IPS DF 6.9 (cell line): ENCODE results near the gene FRMD4A.
A peak's percentile ranks its signal among the peaks of the same experiment; 100 is the strongest.

ENCODE experiments used
- DNase-seq: peaks from one replicate; pipeline ENCODE4 v3.0.0-alpha.2; 2013; ENCODE audit warnings: low read depth, low spot score
- H3K27ac ChIP-seq: one replicate; pipeline ENCODE4 v1.5.1; 2013; ENCODE audit warnings: low read length, control low read depth
- H3K27me3 ChIP-seq: 2 replicates; pipeline ENCODE4 v1.6.1; 2013; ENCODE audit warnings: mild to moderate bottlenecking, low read length; ENCODE audit not compliant: control insufficient read depth, insufficient read depth
- H3K36me3 ChIP-seq: 2 replicates; pipeline ENCODE4 v1.6.1; 2013; ENCODE audit warnings: low read length; ENCODE audit not compliant: control insufficient read depth, insufficient read depth
- H3K4me1 ChIP-seq: 2 replicates; pipeline ENCODE4 v1.6.1; 2013; ENCODE audit warnings: low read length; ENCODE audit not compliant: control insufficient read depth, insufficient read depth
- H3K4me3 ChIP-seq: 2 replicates; pipeline ENCODE4 v1.5.1; 2013; ENCODE audit warnings: mild to moderate bottlenecking, low read length
- H3K9me3 ChIP-seq: 2 replicates; pipeline ENCODE4 v1.6.1; 2013; ENCODE audit warnings: low read length, inconsistent platforms; ENCODE audit not compliant: control insufficient read depth, insufficient read depth
- WGBS: extraction: QIAGEN DNeasy Blood & Tissue Kit; methylation state at CpG from one replicate; pipeline ENCODE4 v1.1.7; 2013; ENCODE audit warnings: mixed read lengths, missing lambda C conversion rate; ENCODE audit not compliant: insufficient read length, insufficient coverage; 5-methylcytosine and 5-hydroxymethylcytosine counted together

FRMD4A gene

DNA sequence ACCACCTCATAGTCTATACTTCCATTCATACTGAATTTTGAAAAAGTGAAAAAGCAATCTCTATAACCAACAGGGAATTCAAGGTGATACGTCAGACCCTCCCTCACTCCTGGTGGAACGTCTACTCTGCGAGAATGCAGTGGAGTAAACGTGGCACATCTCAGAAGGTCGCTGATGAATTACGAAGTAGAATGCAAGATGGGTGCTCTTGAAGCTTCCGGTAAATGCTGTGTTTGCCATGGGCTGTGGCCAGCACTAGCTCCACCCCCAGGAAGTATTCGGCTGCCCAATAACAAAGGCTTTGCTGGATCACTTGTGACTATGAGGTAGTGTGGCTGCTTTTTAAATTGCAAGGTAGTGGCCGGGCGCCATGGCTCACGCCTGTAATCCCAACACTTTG is 517.9 kb downstream of the FRMD4A start:
- no peak overlapping the region for H3K27ac ChIP-seq
- no peaks in the 10 kb centered on the region for H3K9me3 ChIP-seq
- no peaks in the 10 kb centered on the region for H3K27me3 ChIP-seq
- DNase-seq = no peak
- H3K4me3 ChIP-seq = no peak overlapping the region
- no CpG with 5 or more reads among the region's 11 CpGs for WGBS
- no peaks in the 10 kb centered on the region for H3K36me3 ChIP-seq
- H3K4me1 ChIP-seq = peaks cover 6% of the 10 kb centered on the region; the same call in 1 of the 2 replicates

DNA sequence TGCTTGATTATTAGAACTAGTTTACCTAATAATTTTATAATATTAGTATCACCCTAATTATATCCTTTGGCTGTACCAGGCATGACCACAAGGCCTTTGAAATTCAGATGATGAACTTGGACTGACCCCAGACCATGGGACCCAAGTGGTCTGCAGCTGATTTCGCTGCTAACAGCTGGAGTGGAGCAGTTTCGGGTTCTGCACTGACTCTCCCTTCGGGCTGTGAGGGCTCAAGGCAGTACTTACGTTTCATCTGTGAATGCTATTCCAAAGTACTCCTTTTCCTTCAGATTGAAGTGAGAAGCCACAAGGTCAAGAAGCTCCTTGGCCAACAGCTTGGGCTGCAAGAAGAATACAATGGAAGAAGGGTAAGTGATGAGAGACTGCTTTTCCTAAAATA is 520.2 kb downstream of the FRMD4A start:
- H3K4me3 ChIP-seq = no peak overlapping the region

DNA sequence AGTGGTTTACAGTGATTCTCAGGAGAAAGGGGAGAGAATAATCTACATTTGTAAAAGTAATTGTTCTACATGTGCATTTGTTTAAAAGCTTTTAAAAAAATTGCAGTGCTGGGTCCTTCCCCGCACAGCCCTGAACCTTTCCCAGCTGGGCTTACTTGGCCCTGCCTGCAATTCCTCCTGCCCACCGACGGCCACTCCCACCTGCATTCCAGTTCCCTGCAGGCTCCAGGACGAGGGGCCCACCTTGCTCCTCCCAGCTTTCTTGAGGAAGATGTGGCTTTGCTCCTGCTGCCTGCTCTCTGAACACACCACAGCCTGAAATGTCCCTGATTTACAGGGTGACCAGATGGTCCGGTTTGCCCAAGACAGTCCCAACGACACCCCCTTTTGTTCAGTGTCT is 521.3 kb downstream of the FRMD4A start:
- Histone ChIP-seq H3K27ac (no peak overlapping the region), H3K27me3 (no peaks in the 10 kb centered on the region), H3K9me3 (no peaks in the 10 kb centered on the region), H3K4me1 (peaks cover 6% of the 10 kb centered on the region; the same call in 1 of the 2 replicates), H3K36me3 (no peaks in the 10 kb centered on the region), H3K4me3 (no peak overlapping the region)
- no CpG with 5 or more reads among the region's 6 CpGs for WGBS
- peak; percentile 57 for DNase-seq

More for the DNA sequence above, 520.2 kb downstream of the FRMD4A start:
- WGBS = no CpG with 5 or more reads among the region's 4 CpGs
- H3K27me3 ChIP-seq = no peaks in the 10 kb centered on the region
- no peak overlapping the region for H3K27ac ChIP-seq
- H3K4me1 ChIP-seq = peaks cover 6% of the 10 kb centered on the region; the same call in 1 of the 2 replicates
- no peak for DNase-seq
- no peaks in the 10 kb centered on the region for H3K9me3 ChIP-seq
- no peaks in the 10 kb centered on the region for H3K36me3 ChIP-seq

DNA sequence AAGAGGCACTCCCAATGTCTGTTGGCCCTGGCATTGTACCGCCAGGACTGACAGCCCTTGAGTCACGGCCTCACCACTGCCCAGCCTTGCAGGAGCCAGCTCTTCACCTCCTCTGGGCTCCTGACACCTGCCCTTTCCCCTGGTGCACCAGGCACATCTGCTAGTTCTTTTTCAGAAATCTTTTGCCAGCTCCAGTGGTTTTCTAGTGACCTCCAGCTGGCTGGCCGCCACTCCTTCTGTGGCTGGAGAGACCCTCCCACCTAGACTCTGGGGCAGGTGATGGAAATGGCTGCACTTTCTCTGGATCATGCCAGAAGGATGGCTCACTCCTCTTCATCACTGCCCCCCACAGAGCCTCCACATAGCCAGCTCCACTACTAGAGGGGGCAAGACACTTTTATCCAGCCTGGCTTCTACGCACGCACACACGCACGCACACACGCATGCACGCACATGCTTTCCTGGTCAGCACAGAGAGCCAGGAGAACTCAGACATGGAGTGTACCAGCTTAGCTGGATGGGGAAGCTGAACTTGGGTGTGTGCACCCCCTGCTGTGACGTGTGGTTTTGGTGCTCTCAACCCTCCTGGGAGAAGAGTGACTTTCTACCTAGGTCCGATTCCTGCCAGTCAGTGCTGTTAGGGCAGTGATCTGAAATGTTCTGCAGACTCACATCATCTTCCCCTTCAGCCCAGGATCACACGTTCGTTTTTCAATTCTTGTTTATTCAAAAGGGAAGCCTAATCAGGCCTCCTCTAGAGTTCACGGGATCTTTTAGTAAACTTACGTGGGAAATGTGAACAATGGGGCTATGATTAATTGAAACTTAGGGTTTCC is 522.0 kb downstream of the FRMD4A start:
- DNase-seq = no peak
- H3K4me3 ChIP-seq = no peak overlapping the region
- H3K4me1 ChIP-seq = peaks cover 6% of the 10 kb centered on the region; the same call in 1 of the 2 replicates
- H3K36me3 ChIP-seq = no peaks in the 10 kb centered on the region
- WGBS = no CpG with 5 or more reads among the region's 15 CpGs
- no peaks in the 10 kb centered on the region for H3K9me3 ChIP-seq
- no peaks in the 10 kb centered on the region for H3K27me3 ChIP-seq
- H3K27ac ChIP-seq = no peak overlapping the region

DNA sequence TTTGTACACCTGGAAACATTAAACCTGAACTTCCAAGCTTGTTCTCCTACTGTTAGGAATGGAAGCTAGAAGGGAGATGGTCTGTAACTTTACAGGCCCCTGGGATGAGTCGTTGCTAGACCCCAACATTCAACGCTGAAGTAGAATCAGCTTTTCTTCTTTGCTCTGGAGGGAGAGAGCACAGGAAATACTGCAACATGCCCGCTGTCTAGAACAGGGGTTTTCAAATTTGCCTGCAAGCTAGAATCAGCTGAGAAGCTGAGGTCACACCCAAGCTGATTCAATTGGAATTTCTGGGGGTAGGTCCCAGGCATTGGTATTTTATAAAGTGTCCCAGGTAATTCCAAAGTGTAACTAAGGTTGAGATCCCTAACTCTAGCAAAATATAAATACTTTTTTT is 524.3 kb downstream of the FRMD4A start:
- WGBS = no CpG with 5 or more reads among the region's 3 CpGs
- no peaks in the 10 kb centered on the region for H3K27me3 ChIP-seq
- H3K4me3 ChIP-seq = no peak overlapping the region
- H3K4me1 ChIP-seq = peaks cover 6% of the 10 kb centered on the region; the same call in 1 of the 2 replicates
- no peak overlapping the region for H3K27ac ChIP-seq
- no peaks in the 10 kb centered on the region for H3K36me3 ChIP-seq
- DNase-seq = no peak
- no peaks in the 10 kb centered on the region for H3K9me3 ChIP-seq

DNA sequence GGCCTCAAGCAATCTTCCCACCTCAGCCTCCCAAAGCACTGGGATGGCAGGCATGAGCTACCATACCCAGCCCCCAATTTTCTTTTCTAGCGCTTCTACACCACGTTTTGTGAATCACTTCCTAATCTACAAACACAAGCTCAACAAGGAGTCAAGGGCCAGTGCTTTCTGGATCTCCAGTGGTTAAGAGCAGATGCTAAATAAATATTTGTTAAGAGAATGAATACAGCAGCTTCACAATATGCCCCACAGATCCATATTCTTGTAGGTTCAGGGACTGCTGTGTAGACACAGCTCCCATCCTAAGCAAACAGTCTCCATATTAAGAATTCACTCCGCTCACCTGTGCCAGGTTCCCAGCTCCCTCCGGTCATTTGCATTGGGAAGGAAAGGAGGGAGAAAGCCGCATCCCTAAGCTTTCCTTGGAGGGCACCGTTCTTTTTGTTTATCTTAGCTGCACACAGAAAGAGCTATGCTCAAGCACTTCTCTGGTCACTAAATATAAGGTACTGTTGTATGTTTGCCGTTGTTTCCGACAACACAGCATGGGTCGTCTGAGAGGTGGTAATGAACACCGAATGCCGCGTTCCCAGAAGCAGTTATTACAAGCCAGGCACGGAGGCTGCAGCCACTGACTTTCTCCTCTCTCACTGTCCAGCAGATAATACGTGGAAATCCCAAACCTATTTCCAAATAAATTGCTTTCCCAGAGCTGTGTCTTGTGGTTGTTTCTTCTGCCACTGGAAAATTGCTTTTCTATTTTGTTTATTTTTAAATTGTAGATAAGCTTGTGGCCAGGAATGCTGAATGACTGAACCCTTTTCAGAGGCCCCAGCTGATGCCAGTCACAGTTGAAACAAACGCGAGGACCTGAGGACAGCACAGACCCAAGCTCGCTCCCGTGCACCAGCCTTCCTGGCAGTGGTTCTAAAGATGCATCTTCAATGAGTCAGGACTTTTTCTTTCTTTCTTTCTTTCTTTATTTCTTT is 526.9 kb downstream of the FRMD4A start:
- no peaks in the 10 kb centered on the region for H3K9me3 ChIP-seq
- H3K36me3 ChIP-seq = no peaks in the 10 kb centered on the region
- H3K4me3 ChIP-seq = no peak overlapping the region
- H3K27ac ChIP-seq = no peak overlapping the region
- no CpG with 5 or more reads among the region's 18 CpGs for WGBS
- DNase-seq = no peak
- no peaks in the 10 kb centered on the region for H3K27me3 ChIP-seq
- peaks cover 1% of the 10 kb centered on the region; the same call in 1 of the 2 replicates for H3K4me1 ChIP-seq

DNA sequence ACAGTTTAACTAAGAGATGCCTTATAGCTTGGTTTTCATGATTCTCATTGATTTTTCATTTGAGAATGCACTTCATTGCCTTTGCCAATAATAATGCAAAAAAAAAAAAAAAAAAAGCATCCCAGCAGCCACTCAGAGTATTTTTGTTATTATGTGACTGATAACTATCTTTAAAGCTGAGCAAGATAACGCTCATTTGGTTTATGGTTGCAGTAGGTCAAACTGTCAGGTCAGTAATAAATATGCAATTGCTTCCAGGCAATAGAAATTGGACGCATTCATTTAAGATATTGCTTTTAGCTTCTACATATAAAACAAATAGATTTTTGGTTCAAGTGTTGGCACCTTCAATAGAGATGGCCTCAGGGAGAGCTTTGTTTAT is 528.8 kb downstream of the FRMD4A start:
- Histone ChIP-seq H3K4me1 (no peaks in the 10 kb centered on the region), H3K36me3 (no peaks in the 10 kb centered on the region), H3K4me3 (no peak overlapping the region), H3K27me3 (no peaks in the 10 kb centered on the region), H3K9me3 (no peaks in the 10 kb centered on the region), H3K27ac (no peak overlapping the region)
- no peak for DNase-seq
- WGBS = no CpG with 5 or more reads among the region's 2 CpGs

DNA sequence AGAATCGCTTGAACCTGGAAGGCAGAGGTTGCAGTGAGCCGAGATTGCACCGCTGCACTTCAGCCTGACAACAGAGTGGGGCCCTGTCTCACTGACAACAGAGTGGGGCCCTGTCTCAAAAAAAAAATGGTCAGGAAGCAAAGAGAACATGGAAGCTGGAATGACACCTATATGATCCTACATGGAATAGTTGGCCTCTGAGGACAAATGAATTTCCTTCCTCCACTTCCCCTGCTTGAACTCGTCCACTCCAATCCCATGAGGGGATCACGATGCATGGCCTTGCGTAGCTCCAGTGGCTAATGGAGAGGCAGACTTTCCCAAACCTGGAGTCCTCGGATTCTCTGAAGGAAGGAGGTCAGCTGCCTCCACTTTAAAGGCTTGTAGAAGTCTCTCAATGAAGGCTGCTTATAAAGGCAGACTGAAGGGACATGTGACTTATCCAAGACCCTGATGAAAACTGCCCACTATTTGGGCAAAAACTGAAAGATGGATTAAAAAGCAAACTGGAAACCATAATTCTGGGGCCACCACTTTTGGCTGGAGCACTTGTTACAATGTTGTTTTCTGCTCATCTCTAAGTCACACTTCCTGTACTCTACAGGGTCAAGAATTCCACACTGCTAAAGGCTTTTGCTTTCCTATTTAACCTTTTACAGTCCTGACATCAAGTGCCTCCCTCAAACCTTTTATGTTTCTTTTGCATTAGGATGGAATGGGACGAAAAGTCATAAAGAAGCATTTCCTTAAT is 529.4 kb downstream of the FRMD4A start:
- Histone ChIP-seq H3K27me3 (no peaks in the 10 kb centered on the region), H3K4me1 (no peaks in the 10 kb centered on the region), H3K27ac (no peak overlapping the region), H3K36me3 (no peaks in the 10 kb centered on the region), H3K9me3 (no peaks in the 10 kb centered on the region), H3K4me3 (no peak overlapping the region)
- DNase-seq = no peak
- WGBS = no CpG with 5 or more reads among the region's 8 CpGs

DNA sequence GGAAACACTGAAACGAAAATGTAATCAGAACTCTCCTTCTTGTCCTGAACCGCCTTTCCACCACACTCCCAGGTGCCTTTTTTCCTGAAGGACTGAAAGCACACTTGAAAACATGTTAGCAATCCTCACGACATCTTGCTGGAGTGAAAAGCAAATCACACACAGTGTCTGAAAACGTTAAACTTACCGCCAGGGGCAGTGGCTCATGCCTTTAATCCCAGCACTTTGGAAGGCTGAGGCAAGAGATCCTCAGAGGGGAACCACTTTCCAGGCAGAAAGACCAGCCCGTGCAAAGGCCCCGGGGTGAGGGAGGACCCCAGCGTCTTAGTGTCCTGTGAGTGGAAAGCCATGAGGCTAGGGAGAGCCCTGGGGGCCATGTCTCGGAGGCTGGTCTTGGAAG is 533.6 kb downstream of the FRMD4A start:
- WGBS = no CpG with 5 or more reads among the region's 9 CpGs
- no peak for DNase-seq

More for the DNA sequence above, 533.6 kb downstream of the FRMD4A start:
- no peaks in the 10 kb centered on the region for H3K9me3 ChIP-seq
- H3K4me1 ChIP-seq = peaks cover 1% of the 10 kb centered on the region; the same call in 1 of the 2 replicates
- no peak overlapping the region for H3K4me3 ChIP-seq
- H3K27ac ChIP-seq = no peak overlapping the region
- no peaks in the 10 kb centered on the region for H3K27me3 ChIP-seq
- no peaks in the 10 kb centered on the region for H3K36me3 ChIP-seq
